IPS-18a (cell line): Measurements from ENCODE around the gene SYT1.

Experiments used
- H3K27ac ChIP-seq: one replicate; pipeline ENCODE4 v1.5.1; 2013; ENCODE audit warnings: low read length
- H3K27me3 ChIP-seq: one replicate; pipeline ENCODE4 v1.6.1; 2013; ENCODE audit warnings: mild to moderate bottlenecking, low read length; ENCODE audit not compliant: control insufficient read depth, insufficient read depth
- H3K36me3 ChIP-seq: one replicate; pipeline ENCODE4 v1.6.1; 2013; ENCODE audit warnings: low read depth, low read length; ENCODE audit not compliant: control insufficient read depth
- H3K4me1 ChIP-seq: one replicate; pipeline ENCODE4 v1.6.1; 2013; ENCODE audit warnings: low read depth, low read length; ENCODE audit not compliant: control insufficient read depth
- H3K4me3 ChIP-seq: one replicate; pipeline ENCODE4 v1.5.1; 2013; ENCODE audit warnings: low read length
- H3K9ac ChIP-seq: one replicate; pipeline ENCODE4 v1.6.1; 2013; ENCODE audit warnings: mild to moderate bottlenecking, low read length, moderate library complexity
- H3K9me3 ChIP-seq: one replicate; pipeline ENCODE4 v1.6.1; 2013; ENCODE audit warnings: low read depth, low read length; ENCODE audit not compliant: control insufficient read depth

The SYT1 gene

GRCh38 chr12:79364197-79364596, 499.6 kb downstream of the SYT1 start:
- Histone ChIP-seq H3K27me3 (no peaks in the 10 kb centered on the region), H3K36me3 (no peaks in the 10 kb centered on the region), H3K9me3 (no peaks in the 10 kb centered on the region), H3K9ac (no peak overlapping the region), H3K4me3 (no peak overlapping the region), H3K27ac (no peak overlapping the region), H3K4me1 (peaks cover 6% of the 10 kb centered on the region)

GRCh38 chr12:79366374-79366773, 501.8 kb downstream of the SYT1 start:
- Histone ChIP-seq H3K4me1 (peaks cover 10% of the 10 kb centered on the region), H3K36me3 (no peaks in the 10 kb centered on the region)

GRCh38 chr12:79367032-79367589, 502.5 kb downstream of the SYT1 start:
- Histone ChIP-seq H3K27me3 (no peaks in the 10 kb centered on the region), H3K4me3 (no peak overlapping the region), H3K9me3 (no peaks in the 10 kb centered on the region), H3K9ac (no peak overlapping the region), H3K36me3 (no peaks in the 10 kb centered on the region), H3K27ac (no peak overlapping the region), H3K4me1 (peaks cover 10% of the 10 kb centered on the region)

More at GRCh38 chr12:79366374-79366773, 501.8 kb downstream of the SYT1 start:
- H3K27me3 ChIP-seq: no peaks in the 10 kb centered on the region
- no peak overlapping the region for H3K27ac ChIP-seq
- no peak overlapping the region for H3K4me3 ChIP-seq
- H3K9me3 ChIP-seq: no peaks in the 10 kb centered on the region
- no peak overlapping the region for H3K9ac ChIP-seq

DNA sequence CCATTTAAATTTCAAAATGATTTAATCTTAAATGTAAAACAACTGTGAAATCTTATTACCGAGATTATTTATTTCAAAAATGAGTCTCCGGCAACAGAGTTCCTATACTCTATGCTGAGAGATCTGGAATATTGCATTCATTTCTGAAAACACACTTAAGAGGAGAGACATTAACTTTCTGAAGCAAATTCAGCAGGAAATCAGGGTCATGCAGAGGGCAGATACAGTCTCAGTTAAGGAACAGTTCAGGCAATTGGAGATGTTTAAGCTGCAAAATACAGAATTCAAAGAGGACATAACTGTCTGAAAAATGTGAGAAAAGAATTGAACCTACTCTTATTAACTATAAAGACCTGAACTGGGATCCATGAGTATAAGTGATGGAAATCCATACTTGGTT, 505.4 kb downstream of the SYT1 start:
- H3K36me3 ChIP-seq: no peaks in the 10 kb centered on the region
- no peak overlapping the region for H3K4me3 ChIP-seq
- no peaks in the 10 kb centered on the region for H3K27me3 ChIP-seq
- no peak overlapping the region for H3K27ac ChIP-seq
- H3K9ac ChIP-seq: no peak overlapping the region
- no peaks in the 10 kb centered on the region for H3K9me3 ChIP-seq
- H3K4me1 ChIP-seq: peaks cover 11% of the 10 kb centered on the region

DNA sequence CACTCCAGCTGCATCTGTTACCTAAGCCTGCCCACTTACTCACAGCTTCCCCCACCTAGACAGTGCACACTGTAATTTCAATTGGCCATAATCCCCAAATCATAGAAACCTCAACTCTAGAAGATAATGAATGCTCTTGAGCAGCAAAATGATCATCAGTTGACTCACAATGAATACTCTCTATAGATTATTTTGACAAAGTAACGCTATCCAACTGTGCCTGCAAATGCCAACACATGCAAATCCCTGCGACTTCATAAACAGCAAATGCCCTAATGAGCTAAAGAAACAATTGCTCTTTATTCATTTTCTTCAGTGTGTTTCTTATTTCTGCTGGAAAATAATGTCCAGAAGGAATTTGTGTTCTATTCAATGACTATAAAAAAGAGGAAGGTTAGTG, 506.7 kb downstream of the SYT1 start:
- no peaks in the 10 kb centered on the region for H3K27me3 ChIP-seq
- no peaks in the 10 kb centered on the region for H3K9me3 ChIP-seq
- no peak overlapping the region for H3K9ac ChIP-seq
- no peak overlapping the region for H3K27ac ChIP-seq
- H3K36me3 ChIP-seq: no peaks in the 10 kb centered on the region
- H3K4me1 ChIP-seq: peaks cover 13% of the 10 kb centered on the region
- no peak overlapping the region for H3K4me3 ChIP-seq

GRCh38 chr12:79373896-79374499, 509.4 kb downstream of the SYT1 start:
- Histone ChIP-seq H3K9ac (no peak overlapping the region), H3K4me1 (peaks cover 19% of the 10 kb centered on the region), H3K27me3 (no peaks in the 10 kb centered on the region), H3K36me3 (no peaks in the 10 kb centered on the region), H3K4me3 (no peak overlapping the region), H3K27ac (no peak overlapping the region), H3K9me3 (no peaks in the 10 kb centered on the region)

- H3K4me1 ChIP-seq: peaks cover 25% of the 10 kb centered on the region
- no peaks in the 10 kb centered on the region for H3K9me3 ChIP-seq
- H3K27ac ChIP-seq: no peak overlapping the region
- no peaks in the 10 kb centered on the region for H3K36me3 ChIP-seq
- no peak overlapping the region for H3K9ac ChIP-seq
- no peaks in the 10 kb centered on the region for H3K27me3 ChIP-seq
- H3K4me3 ChIP-seq: no peak overlapping the region
Observed at GRCh38 chr12:79374545-79374944, 510.0 kb downstream of the SYT1 start.

DNA sequence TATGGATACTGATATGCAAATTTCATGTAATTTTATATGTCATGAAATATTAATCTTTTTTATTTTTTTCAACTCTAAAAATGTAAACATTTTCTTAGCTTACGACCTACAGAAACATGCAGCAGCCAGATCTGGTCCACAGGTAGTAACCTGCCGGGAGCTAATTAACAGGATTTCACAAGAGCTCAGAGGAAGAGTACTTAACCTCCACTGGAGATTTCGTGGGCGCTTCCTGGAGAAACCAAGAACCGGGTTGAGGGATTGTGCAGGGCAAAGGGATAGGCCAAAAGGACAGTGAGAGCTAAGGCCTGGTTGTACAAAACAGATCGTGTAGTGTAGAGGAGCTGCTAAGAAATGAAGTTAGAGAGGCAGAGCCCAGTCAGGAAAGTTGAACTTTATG, 510.5 kb downstream of the SYT1 start:
- no peaks in the 10 kb centered on the region for H3K27me3 ChIP-seq
- H3K9ac ChIP-seq: no peak overlapping the region
- H3K4me3 ChIP-seq: no peak overlapping the region
- no peak overlapping the region for H3K27ac ChIP-seq
- no peaks in the 10 kb centered on the region for H3K36me3 ChIP-seq
- H3K4me1 ChIP-seq: peaks cover 30% of the 10 kb centered on the region
- H3K9me3 ChIP-seq: no peaks in the 10 kb centered on the region

DNA sequence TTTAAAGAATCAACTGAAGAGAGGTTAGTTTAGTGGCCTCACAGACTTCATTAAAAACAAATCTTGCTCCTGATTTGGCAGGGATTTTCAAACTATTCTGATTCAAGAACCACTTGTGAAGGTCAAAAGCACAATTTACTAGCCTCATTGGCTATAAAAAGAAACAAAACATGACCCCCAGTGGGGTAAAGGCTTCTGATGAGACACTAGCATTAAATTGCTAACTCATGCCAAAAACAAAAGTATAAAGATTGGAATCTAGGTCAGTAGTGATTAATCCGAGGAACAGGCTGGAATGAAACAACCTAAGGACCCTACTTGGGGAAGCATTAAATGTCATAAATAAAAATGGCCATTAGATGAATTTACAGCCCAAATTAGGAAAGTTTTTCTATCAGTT, 513.9 kb downstream of the SYT1 start:
- Histone ChIP-seq H3K9me3 (no peaks in the 10 kb centered on the region), H3K9ac (no peak overlapping the region), H3K27me3 (no peaks in the 10 kb centered on the region), H3K27ac (no peak overlapping the region), H3K4me3 (no peak overlapping the region), H3K4me1 (peaks cover 59% of the 10 kb centered on the region), H3K36me3 (no peaks in the 10 kb centered on the region)

DNA sequence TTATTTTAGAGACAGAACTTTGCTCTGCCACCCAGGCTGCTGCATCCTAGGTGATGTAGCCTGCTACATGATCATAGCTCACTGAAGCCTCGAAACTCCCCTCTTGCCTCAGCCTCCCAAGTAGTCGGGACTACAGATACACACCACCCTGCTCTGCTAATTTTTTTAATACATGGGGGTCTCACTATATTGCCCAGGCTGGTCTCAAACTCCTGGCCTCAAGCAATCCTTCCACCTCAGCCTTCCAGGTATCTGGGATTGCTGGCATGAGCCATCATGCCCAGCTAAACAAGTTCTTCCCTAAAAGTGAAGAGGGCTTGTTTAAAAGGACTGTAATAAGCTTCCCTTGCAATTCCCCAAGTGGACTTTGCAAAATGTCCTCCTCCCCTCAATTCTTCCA, 515.8 kb downstream of the SYT1 start:
- Histone ChIP-seq H3K4me3 (peak overlapping the region; percentile 20), H3K4me1 (peaks cover 61% of the 10 kb centered on the region), H3K9ac (no peak overlapping the region)

GRCh38 chr12:79381248-79382208, 517.0 kb downstream of the SYT1 start:
- peak overlapping the region; percentile 20 for H3K4me3 ChIP-seq
- H3K27me3 ChIP-seq: no peaks in the 10 kb centered on the region
- H3K9me3 ChIP-seq: no peaks in the 10 kb centered on the region
- H3K27ac ChIP-seq: peak overlapping the region; percentile 54
- H3K4me1 ChIP-seq: peaks cover 61% of the 10 kb centered on the region
- no peaks in the 10 kb centered on the region for H3K36me3 ChIP-seq
- H3K9ac ChIP-seq: peak overlapping the region; percentile 28

More for the DNA sequence above, 515.8 kb downstream of the SYT1 start:
- Histone ChIP-seq H3K27me3 (no peaks in the 10 kb centered on the region), H3K9me3 (no peaks in the 10 kb centered on the region), H3K27ac (no peak overlapping the region), H3K36me3 (no peaks in the 10 kb centered on the region)
